GM12878 (cell line): Measurements from ENCODE around the gene STK33. TPM values are rescaled to one million over a fixed set of nuclear protein-coding genes. Genes with fewer than 3 reads are reported as not detected.

Experiments used
- BMI1 ChIP-seq: fragments of 450-650 bp; IDR thresholded peaks from 2 replicates; pipeline ENCODE4 v1.6.1; 2016; ENCODE audit warnings: mild to moderate bottlenecking, moderate library complexity, borderline replicate concordance
- BRCA1 ChIP-seq: IDR thresholded peaks from 2 replicates; pipeline ENCODE4 v1.6.1; 2011; ENCODE audit warnings: low read depth, low read length, improper control_type of control experiment
- CEBPB ChIP-seq, 2 experiments: fragments of 150-350 bp in 1 of 2; IDR thresholded peaks; 2 replicates each; pipeline ENCODE4 v1.6.1; 2012 to 2014; ENCODE audit warnings: low read depth in 2 of 2, low read length in 2 of 2, borderline replicate concordance in 1 of 2, inconsistent platforms in 1 of 2
- HDGF ChIP-seq: fragments of 450-650 bp; IDR thresholded peaks from 2 replicates; pipeline ENCODE4 v1.6.1; 2016; ENCODE audit warnings: antibody characterized with exemption
- KAT2A ChIP-seq: conservative IDR thresholded peaks from 2 replicates; pipeline ENCODE4 v1.6.1; 2011; ENCODE audit warnings: low read depth, low read length; ENCODE audit not compliant: control insufficient read depth
- MEF2B ChIP-seq: fragments of 450-650 bp; IDR thresholded peaks from 2 replicates; pipeline ENCODE4 v1.6.1; 2018; ENCODE audit warnings: mild to moderate bottlenecking, moderate library complexity; ENCODE audit not compliant: partially characterized antibody, poor library complexity, severe bottlenecking
- PAX5 ChIP-seq: IDR thresholded peaks from 2 replicates; pipeline ENCODE4 v1.6.1; 2011; ENCODE audit warnings: low read depth, low read length, borderline replicate concordance
- RAD51 ChIP-seq: fragments of 450-650 bp; IDR thresholded peaks from 2 replicates; pipeline ENCODE4 v1.6.1; 2016; ENCODE audit warnings: moderate library complexity, mild to moderate bottlenecking, inconsistent platforms
- RB1 ChIP-seq: fragments of 450-650 bp; formaldehyde crosslinking; IDR thresholded peaks from 2 replicates; pipeline ENCODE4 v1.6.1; 2017; ENCODE audit warnings: mild to moderate bottlenecking, borderline replicate concordance
- RUNX3 ChIP-seq: IDR thresholded peaks from 2 replicates; pipeline ENCODE4 v1.6.1; 2012; ENCODE audit warnings: low read length, inconsistent platforms
- SMC3 ChIP-seq: IDR thresholded peaks from 2 replicates; pipeline ENCODE4 v1.6.1; 2011; ENCODE audit warnings: low read length, improper control_type of control experiment, borderline replicate concordance
- SP1 ChIP-seq: IDR thresholded peaks from one replicate; pipeline ENCODE4 v1.6.1; 2011; ENCODE audit warnings: low read depth, low read length
- WRNIP1 ChIP-seq: IDR thresholded peaks from 2 replicates; pipeline ENCODE4 v1.6.1; 2011; ENCODE audit warnings: low read depth, low read length, improper control_type of control experiment, borderline replicate concordance
- polyA plus RNA-seq, 11 experiments: library from polyadenylated mRNA; depleted of rRNA in 4 of 11; unstranded in 6 of 11; stranded (reverse) in 5 of 11; fragments of >200 nt; fragmentation: Nextera tagmentation in 4 of 11; fragmentation: Illumina TruSeq in 1 of 11; extraction: Ambion mirVana in 4 of 11; extraction: Trizol in 1 of 11; gene quantifications; 1 replicate in 1 of 11; 2 replicates in 10 of 11; pipeline versions ENCODE4 v1.2.1 to v1.2.3, GENCODE V29; 2011 to 2016; ENCODE audit warnings: inconsistent platforms in 2 of 11, missing spikeins in 2 of 11, low read depth in 1 of 11
- total RNA-seq, 4 experiments: library from RNA; depleted of rRNA in 3 of 4; stranded (reverse); fragments of >200 nt in 3 of 4; fragmentation: Illumina TruSeq in 1 of 4; extraction: Trizol in 1 of 4; gene quantifications; 2 replicates each; pipeline versions ENCODE4 v1.2.1 to v1.2.3, GENCODE V29; 2013 to 2021
- TF ChIP-seq, protein P1 (sequence below): fragments of 450-650 bp; conservative IDR thresholded peaks from 2 replicates; pipeline ENCODE4 v1.6.1; 2017; ENCODE audit warnings: mild to moderate bottlenecking, moderate library complexity
- TF ChIP-seq, protein P2 (sequence below): fragments of 450-650 bp; IDR thresholded peaks from 2 replicates; pipeline ENCODE4 v1.6.1; 2018; ENCODE audit warnings: borderline replicate concordance, mild to moderate bottlenecking; ENCODE audit not compliant: partially characterized antibody
- TF ChIP-seq, protein P3 (sequence below): IDR thresholded peaks from 2 replicates; pipeline ENCODE4 v1.6.1; 2011; ENCODE audit warnings: borderline replicate concordance, low read depth, mild to moderate bottlenecking, moderate library complexity, mixed read lengths, low read length; ENCODE audit not compliant: insufficient read depth; ENCODE audit errors: extremely low read length
- TF ChIP-seq, protein P4 (sequence below): fragments of 450-650 bp; IDR thresholded peaks from 2 replicates; pipeline ENCODE4 v1.6.1; 2017; ENCODE audit warnings: borderline replicate concordance
- TF ChIP-seq, protein P5 (sequence below): fragments of 450-650 bp; IDR thresholded peaks from 2 replicates; pipeline ENCODE4 v1.6.1; 2017; ENCODE audit warnings: mild to moderate bottlenecking
- TF ChIP-seq, protein P6 (sequence below): fragments of 150-350 bp; IDR thresholded peaks from 2 replicates; pipeline ENCODE4 v1.6.1; 2014; ENCODE audit warnings: mild to moderate bottlenecking, low read depth, low read length

Gene STK33
- total and polyA plus RNA-seq, 10 of the 15 experiments (the other 5 are each of a cell fraction or from before 2014, with no cell fraction given) = 5.2 to 27.3 (median 18.3) TPM

DNA sequence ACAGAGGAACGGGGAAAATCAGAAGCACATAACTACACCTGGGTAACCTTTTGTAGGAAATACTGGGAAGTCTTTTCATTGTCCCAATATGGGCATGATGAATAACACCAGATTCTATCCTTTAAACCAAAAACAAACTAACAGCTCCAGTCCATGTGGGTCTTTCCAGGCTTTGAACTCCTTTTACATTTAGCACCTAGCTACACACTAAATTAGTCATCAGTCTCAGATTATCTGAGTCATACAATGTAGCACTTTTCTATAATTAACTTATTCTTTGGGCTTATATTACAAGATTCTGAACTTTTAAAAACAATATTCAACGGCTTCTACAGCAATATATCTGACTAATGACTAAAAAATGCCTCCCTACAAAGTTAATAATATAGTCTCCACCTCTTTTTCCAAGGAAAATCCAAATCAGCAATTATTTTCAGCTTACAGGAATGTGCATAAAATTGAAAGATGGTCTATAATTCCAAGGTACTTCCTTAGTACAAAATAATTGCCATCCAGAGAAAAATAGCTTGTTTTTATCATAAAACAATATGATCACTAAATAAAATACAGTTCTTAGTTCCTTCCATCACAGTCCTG is 26.3 kb downstream of the STK33 start (continued):
- TF ChIP-seq, protein P1, sequence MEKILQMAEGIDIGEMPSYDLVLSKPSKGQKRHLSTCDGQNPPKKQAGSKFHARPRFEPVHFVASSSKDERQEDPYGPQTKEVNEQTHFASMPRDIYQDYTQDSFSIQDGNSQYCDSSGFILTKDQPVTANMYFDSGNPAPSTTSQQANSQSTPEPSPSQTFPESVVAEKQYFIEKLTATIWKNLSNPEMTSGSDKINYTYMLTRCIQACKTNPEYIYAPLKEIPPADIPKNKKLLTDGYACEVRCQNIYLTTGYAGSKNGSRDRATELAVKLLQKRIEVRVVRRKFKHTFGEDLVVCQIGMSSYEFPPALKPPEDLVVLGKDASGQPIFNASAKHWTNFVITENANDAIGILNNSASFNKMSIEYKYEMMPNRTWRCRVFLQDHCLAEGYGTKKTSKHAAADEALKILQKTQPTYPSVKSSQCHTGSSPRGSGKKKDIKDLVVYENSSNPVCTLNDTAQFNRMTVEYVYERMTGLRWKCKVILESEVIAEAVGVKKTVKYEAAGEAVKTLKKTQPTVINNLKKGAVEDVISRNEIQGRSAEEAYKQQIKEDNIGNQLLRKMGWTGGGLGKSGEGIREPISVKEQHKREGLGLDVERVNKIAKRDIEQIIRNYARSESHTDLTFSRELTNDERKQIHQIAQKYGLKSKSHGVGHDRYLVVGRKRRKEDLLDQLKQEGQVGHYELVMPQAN = no peak
- TF ChIP-seq PAX5 = no peak
- TF ChIP-seq, protein P2, sequence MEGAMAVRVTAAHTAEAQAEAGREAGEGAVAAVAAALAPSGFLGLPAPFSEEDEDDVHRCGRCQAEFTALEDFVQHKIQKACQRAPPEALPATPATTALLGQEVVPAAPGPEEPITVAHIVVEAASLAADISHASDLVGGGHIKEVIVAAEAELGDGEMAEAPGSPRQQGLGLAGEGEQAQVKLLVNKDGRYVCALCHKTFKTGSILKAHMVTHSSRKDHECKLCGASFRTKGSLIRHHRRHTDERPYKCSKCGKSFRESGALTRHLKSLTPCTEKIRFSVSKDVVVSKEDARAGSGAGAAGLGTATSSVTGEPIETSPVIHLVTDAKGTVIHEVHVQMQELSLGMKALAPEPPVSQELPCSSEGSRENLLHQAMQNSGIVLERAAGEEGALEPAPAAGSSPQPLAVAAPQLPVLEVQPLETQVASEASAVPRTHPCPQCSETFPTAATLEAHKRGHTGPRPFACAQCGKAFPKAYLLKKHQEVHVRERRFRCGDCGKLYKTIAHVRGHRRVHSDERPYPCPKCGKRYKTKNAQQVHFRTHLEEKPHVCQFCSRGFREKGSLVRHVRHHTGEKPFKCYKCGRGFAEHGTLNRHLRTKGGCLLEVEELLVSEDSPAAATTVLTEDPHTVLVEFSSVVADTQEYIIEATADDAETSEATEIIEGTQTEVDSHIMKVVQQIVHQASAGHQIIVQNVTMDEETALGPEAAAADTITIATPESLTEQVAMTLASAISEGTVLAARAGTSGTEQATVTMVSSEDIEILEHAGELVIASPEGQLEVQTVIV = no peak
- TF ChIP-seq RUNX3 = peak; percentile 61; the same call in 1 of the 2 replicates
- TF ChIP-seq RAD51 = no peak; the same call in 1 of the 2 replicates
- no peak for TF ChIP-seq CEBPB (IDR thresholded peaks at IDR 0.05; ENCODE audit: borderline replicate concordance in 1 of 2, low read depth in 2 of 2, low read length in 2 of 2)
- peak; percentile 63 for TF ChIP-seq MEF2B
- TF ChIP-seq BRCA1 = no peak
- TF ChIP-seq, protein P3, sequence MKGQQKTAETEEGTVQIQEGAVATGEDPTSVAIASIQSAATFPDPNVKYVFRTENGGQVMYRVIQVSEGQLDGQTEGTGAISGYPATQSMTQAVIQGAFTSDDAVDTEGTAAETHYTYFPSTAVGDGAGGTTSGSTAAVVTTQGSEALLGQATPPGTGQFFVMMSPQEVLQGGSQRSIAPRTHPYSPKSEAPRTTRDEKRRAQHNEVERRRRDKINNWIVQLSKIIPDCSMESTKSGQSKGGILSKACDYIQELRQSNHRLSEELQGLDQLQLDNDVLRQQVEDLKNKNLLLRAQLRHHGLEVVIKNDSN = no peak
- TF ChIP-seq, protein P4, sequence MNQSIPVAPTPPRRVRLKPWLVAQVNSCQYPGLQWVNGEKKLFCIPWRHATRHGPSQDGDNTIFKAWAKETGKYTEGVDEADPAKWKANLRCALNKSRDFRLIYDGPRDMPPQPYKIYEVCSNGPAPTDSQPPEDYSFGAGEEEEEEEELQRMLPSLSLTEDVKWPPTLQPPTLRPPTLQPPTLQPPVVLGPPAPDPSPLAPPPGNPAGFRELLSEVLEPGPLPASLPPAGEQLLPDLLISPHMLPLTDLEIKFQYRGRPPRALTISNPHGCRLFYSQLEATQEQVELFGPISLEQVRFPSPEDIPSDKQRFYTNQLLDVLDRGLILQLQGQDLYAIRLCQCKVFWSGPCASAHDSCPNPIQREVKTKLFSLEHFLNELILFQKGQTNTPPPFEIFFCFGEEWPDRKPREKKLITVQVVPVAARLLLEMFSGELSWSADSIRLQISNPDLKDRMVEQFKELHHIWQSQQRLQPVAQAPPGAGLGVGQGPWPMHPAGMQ = no peak
- TF ChIP-seq, protein P5, sequence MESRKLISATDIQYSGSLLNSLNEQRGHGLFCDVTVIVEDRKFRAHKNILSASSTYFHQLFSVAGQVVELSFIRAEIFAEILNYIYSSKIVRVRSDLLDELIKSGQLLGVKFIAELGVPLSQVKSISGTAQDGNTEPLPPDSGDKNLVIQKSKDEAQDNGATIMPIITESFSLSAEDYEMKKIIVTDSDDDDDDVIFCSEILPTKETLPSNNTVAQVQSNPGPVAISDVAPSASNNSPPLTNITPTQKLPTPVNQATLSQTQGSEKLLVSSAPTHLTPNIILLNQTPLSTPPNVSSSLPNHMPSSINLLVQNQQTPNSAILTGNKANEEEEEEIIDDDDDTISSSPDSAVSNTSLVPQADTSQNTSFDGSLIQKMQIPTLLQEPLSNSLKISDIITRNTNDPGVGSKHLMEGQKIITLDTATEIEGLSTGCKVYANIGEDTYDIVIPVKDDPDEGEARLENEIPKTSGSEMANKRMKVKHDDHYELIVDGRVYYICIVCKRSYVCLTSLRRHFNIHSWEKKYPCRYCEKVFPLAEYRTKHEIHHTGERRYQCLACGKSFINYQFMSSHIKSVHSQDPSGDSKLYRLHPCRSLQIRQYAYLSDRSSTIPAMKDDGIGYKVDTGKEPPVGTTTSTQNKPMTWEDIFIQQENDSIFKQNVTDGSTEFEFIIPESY = no peak
- TF ChIP-seq, protein P6, sequence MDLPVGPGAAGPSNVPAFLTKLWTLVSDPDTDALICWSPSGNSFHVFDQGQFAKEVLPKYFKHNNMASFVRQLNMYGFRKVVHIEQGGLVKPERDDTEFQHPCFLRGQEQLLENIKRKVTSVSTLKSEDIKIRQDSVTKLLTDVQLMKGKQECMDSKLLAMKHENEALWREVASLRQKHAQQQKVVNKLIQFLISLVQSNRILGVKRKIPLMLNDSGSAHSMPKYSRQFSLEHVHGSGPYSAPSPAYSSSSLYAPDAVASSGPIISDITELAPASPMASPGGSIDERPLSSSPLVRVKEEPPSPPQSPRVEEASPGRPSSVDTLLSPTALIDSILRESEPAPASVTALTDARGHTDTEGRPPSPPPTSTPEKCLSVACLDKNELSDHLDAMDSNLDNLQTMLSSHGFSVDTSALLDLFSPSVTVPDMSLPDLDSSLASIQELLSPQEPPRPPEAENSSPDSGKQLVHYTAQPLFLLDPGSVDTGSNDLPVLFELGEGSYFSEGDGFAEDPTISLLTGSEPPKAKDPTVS = no peak
- no peak for TF ChIP-seq WRNIP1
- no peak for TF ChIP-seq HDGF
- peak; percentile 60; the same call in 1 of the 2 replicates for TF ChIP-seq BMI1
- TF ChIP-seq SP1 = peak; percentile 25
- TF ChIP-seq SMC3 = no peak
- TF ChIP-seq KAT2A = no peak
- TF ChIP-seq RB1 = no peak
